HCT116 (cell line): Measurements from ENCODE around the gene TRIM56. TPM values are rescaled to one million over a fixed set of nuclear protein-coding genes. Genes with fewer than 3 reads are reported as not detected.

Source experiments
- ATAC-seq: fragments of 200-7000 bp; cut with Tn5 transposase; 2 replicates; pipeline ENCODE4 v1.9.1; 2020; ENCODE audit warnings: mild to moderate bottlenecking, moderate library complexity
- BruUV-seq: library from RNA; stranded (reverse); fragments of 400-500 nt; replicated peaks from 2 replicates; lab custom pipeline; 2021; lab: Mats Ljungman, UMichigan
- CTCF ChIA-PET: fragments of 300-600 bp; sonication (Branson Sonifier 250); formaldehyde crosslinking; loops from one replicate; lab custom pipeline; 2021; ENCODE audit warnings: antibody characterized with exemption; lab: Charles Lee
- POLR2A ChIA-PET: fragments of 300-600, 350-600 bp; sonication (Branson Sonifier 250); formaldehyde crosslinking; loops from one replicate; lab custom pipeline; 2021; ENCODE audit warnings: antibody characterized with exemption; lab: Charles Lee
- RAD21 ChIA-PET, 2 experiments: fragments of 300-600 bp; sonication (Branson Sonifier 250); formaldehyde crosslinking; loops; one replicate each; lab custom pipeline; 2023; ENCODE audit warnings: low total read pairs in 2 of 2; ENCODE audit not compliant: uncharacterized antibody in 2 of 2, unreplicated experiment in 2 of 2, low non-redundant PET in 1 of 2; lab: Charles Lee
- DNase-seq: peaks from one replicate; pipeline ENCODE4 v3.0.0-alpha.2; 2010; ENCODE audit warnings: low read depth, low spot score
- H2AFZ ChIP-seq: fragments of 200-600 bp; shearing (Covaris generic), sonication (generic); 2 replicates; pipeline ENCODE4 v1.6.1; 2017; ENCODE audit warnings: low read depth, mixed run types, mixed read lengths, antibody characterized with exemption, low read length; ENCODE audit not compliant: poor library complexity, severe bottlenecking
- H3K27ac ChIP-seq: 2 replicates; pipeline ENCODE4 v1.5.1; 2012; ENCODE audit warnings: low read depth, low read length
- H3K27me3 ChIP-seq: fragments of 200-600 bp; sonication (generic); 2 replicates; pipeline ENCODE4 v1.6.1; 2016; ENCODE audit warnings: mixed run types, low read length, mixed read lengths; ENCODE audit not compliant: insufficient read depth
- H3K36me3 ChIP-seq, 2 experiments: fragments of 200-500 bp in 1 of 2; fragments of 200-600 bp in 1 of 2; sonication (Bioruptor generic) in 1 of 2; sonication (generic) in 1 of 2; 2 replicates each; pipeline versions ENCODE4 v1.5.1 to v1.6.1; 2014 to 2016; ENCODE audit warnings: low read length in 2 of 2, inconsistent platforms in 1 of 2, mixed read lengths in 1 of 2, mixed run types in 1 of 2; ENCODE audit not compliant: insufficient read depth in 2 of 2, control insufficient read depth in 1 of 2
- H3K4me1 ChIP-seq, 2 experiments: fragments of 200-600 bp in 1 of 2; sonication (generic) in 1 of 2; 2 replicates each; pipeline versions ENCODE4 v1.5.1 to v1.6.1; 2012 to 2017; ENCODE audit warnings: low read length in 2 of 2, inconsistent platforms in 1 of 2, mild to moderate bottlenecking in 1 of 2, mixed read lengths in 1 of 2, mixed run types in 1 of 2, moderate library complexity in 1 of 2; ENCODE audit not compliant: insufficient read depth in 2 of 2, control insufficient read depth in 1 of 2
- H3K4me2 ChIP-seq: fragments of 200-600 bp; sonication (generic); 2 replicates; pipeline ENCODE4 v1.6.1; 2017; ENCODE audit warnings: mixed run types, low read length, mixed read lengths
- H3K4me3 ChIP-seq, 2 experiments: fragments of 200-600 bp in 1 of 2; sonication (generic) in 1 of 2; replicated peaks in 1 of 2; 2 replicates each; pipeline ENCODE4 v1.5.1; 2011 to 2016; ENCODE audit warnings: low read length in 2 of 2, control low read depth in 1 of 2, low read depth in 1 of 2, mild to moderate bottlenecking in 1 of 2, mixed read lengths in 1 of 2, mixed run types in 1 of 2
- H3K79me2 ChIP-seq: fragments of 200-600 bp; sonication (generic); 2 replicates; pipeline ENCODE4 v1.6.1; 2017; ENCODE audit warnings: mild to moderate bottlenecking, mixed run types, low read length, moderate library complexity, mixed read lengths; ENCODE audit not compliant: insufficient read depth
- H3K9ac ChIP-seq: fragments of 200-600 bp; sonication (generic); 2 replicates; pipeline ENCODE4 v1.6.1; 2016; ENCODE audit warnings: low read length, mixed read lengths
- H3K9me2 ChIP-seq: fragments of 200-600 bp; sonication (generic), shearing (Covaris generic); 2 replicates; pipeline ENCODE4 v1.6.1; 2017; ENCODE audit warnings: mixed run types, mild to moderate bottlenecking, moderate library complexity; ENCODE audit not compliant: insufficient read depth
- H3K9me3 ChIP-seq, 2 experiments: fragments of 200-500 bp in 1 of 2; fragments of 200-600 bp in 1 of 2; sonication (Bioruptor generic) in 1 of 2; sonication (generic) in 1 of 2; 2 replicates each; pipeline ENCODE4 v1.6.1; 2014 to 2017; ENCODE audit warnings: low read length in 2 of 2, mixed read lengths in 2 of 2, inconsistent platforms in 1 of 2, low read depth in 1 of 2, mild to moderate bottlenecking in 1 of 2, mixed run types in 1 of 2, moderate library complexity in 1 of 2; ENCODE audit not compliant: control insufficient read depth in 1 of 2, insufficient read depth in 1 of 2
- H4K20me1 ChIP-seq: fragments of 200-600 bp; sonication (generic), shearing (Covaris generic); 2 replicates; pipeline ENCODE4 v1.6.1; 2017; ENCODE audit warnings: mixed run types, mild to moderate bottlenecking, moderate library complexity; ENCODE audit not compliant: insufficient read depth
- ATF3 ChIP-seq: IDR thresholded peaks from 2 replicates; pipeline ENCODE4 v1.6.1; 2012
- CTCF ChIP-seq, 3 experiments: fragments of 200-600 bp in 1 of 3; sonication (generic) in 1 of 3; IDR thresholded peaks in 2 of 3; conservative IDR thresholded peaks in 1 of 3; 2 replicates each; pipeline ENCODE4 v1.5.1; 2012 to 2017; ENCODE audit warnings: low read depth in 2 of 3, low read length in 2 of 3, antibody characterized with exemption in 1 of 3, borderline replicate concordance in 1 of 3, control low read depth in 1 of 3, mild to moderate bottlenecking in 1 of 3, mixed read lengths in 1 of 3, mixed run types in 1 of 3, moderate library complexity in 1 of 3; ENCODE audit not compliant: insufficient read depth in 1 of 3
- ELF1 ChIP-seq: IDR thresholded peaks from 2 replicates; pipeline ENCODE4 v1.6.1; 2012; ENCODE audit warnings: low read depth, borderline replicate concordance
- FOSL1 ChIP-seq: IDR thresholded peaks from 2 replicates; pipeline ENCODE4 v1.6.1; 2012; ENCODE audit warnings: low read depth
- POLR2AphosphoS5 ChIP-seq: IDR thresholded peaks from 2 replicates; pipeline ENCODE4 v1.6.1; 2011; ENCODE audit warnings: mild to moderate bottlenecking, low read depth, low read length, moderate library complexity
- REST ChIP-seq: IDR thresholded peaks from 2 replicates; pipeline ENCODE4 v1.6.1; 2012; ENCODE audit warnings: low read depth
- SP1 ChIP-seq: IDR thresholded peaks from 2 replicates; pipeline ENCODE4 v1.6.1; 2012; ENCODE audit warnings: low read depth
- TCF7L2 ChIP-seq: IDR thresholded peaks from 2 replicates; pipeline ENCODE4 v1.7.0; 2011; ENCODE audit warnings: borderline replicate concordance, inconsistent platforms; ENCODE audit not compliant: insufficient read depth, insufficient read length; ENCODE audit errors: extremely low read depth
- ZBTB33 ChIP-seq: IDR thresholded peaks from 2 replicates; pipeline ENCODE4 v1.6.1; 2011; ENCODE audit warnings: mild to moderate bottlenecking, low read length, moderate library complexity; ENCODE audit not compliant: insufficient replicate concordance; ENCODE audit errors: extremely low read depth
- ZFX ChIP-seq: fragments of 450-650 bp; IDR thresholded peaks from 2 replicates; pipeline ENCODE4 v1.6.1; 2017
- intact Hi-C: fragments of 100-400 bp; cut with micrococcal nuclease; formaldehyde crosslinking; loops from 2 replicates; pipeline ENCODE4 v1.10.0; 2022
- total RNA-seq: library from RNA; stranded (reverse); gene quantifications from one replicate; pipeline ENCODE4 v1.2.1, GENCODE V29; 2021; ENCODE audit not compliant: unreplicated experiment

The TRIM56 gene
- total RNA-seq, 1 experiment from 2014 or later = 25.9 TPM

- no TSS peak for BruUV-seq
- Histone ChIP-seq H3K9me2 (no peaks in the 10 kb centered on the region), H3K4me3 (no peak overlapping the region), H3K4me1 (no peaks in the 10 kb centered on the region), H3K27ac (no peak overlapping the region), H3K79me2 (no peaks in the 10 kb centered on the region), H3K9me3 (no peaks in the 10 kb centered on the region), H2AFZ (no peak overlapping the region), H4K20me1 (no peaks in the 10 kb centered on the region), H3K9ac (no peak overlapping the region), H3K36me3 (no peaks in the 10 kb centered on the region), H3K27me3 (no peaks in the 10 kb centered on the region), H3K4me2 (no peak overlapping the region)
- ATAC-seq (no peak), DNase-seq (no peak)
- intact Hi-C loops = no loop called here
- CTCF ChIA-PET = no interaction called here
- TF ChIP-seq ZFX = no peak
- TF ChIP-seq ATF3 = no peak
- POLR2A ChIA-PET = no interaction called here
- RAD21 ChIA-PET = no interaction called here
Measured at GRCh38 chr7:101066141-101066832, 19.0 kb upstream of the TRIM56 start.

- ChIA-PET CTCF (interaction anchor here (2.1 kb wide), 1 partner anchor 11 kb away, joined by 7 read pairs; no protein-coding TSS in a partner anchor), RAD21 (no interaction called here)
- TF ChIP-seq ZBTB33 (no peak), FOSL1 (no peak), TCF7L2 (no peak), ATF3 (no peak), ZFX (no peak), REST (no peak), SP1 (no peak), CTCF (IDR thresholded peaks at IDR 0.05 in 2 of 3, conservative IDR thresholded peaks at IDR 0.05 in 1 of 3; ENCODE audit: borderline replicate concordance in 1 of 3, insufficient read depth in 1 of 3, low read depth in 2 of 3, low read length in 2 of 3) (no peak), ELF1 (no peak), POLR2AphosphoS5 (no peak)
Measured at GRCh38 chr7:101066833-101067177, 18.5 kb upstream of the TRIM56 start.

More at GRCh38 chr7:101066833-101067177, 18.5 kb upstream of the TRIM56 start:
- no peaks in the 10 kb centered on the region for H3K79me2 ChIP-seq
- H3K27ac ChIP-seq = no peak overlapping the region
- intact Hi-C loops = no loop called here
- POLR2A ChIA-PET = no interaction called here
- no peaks in the 10 kb centered on the region for H3K4me1 ChIP-seq
- no peak overlapping the region for H3K4me3 ChIP-seq
- H3K9me2 ChIP-seq = no peaks in the 10 kb centered on the region
- no peaks in the 10 kb centered on the region for H3K36me3 ChIP-seq
- no peaks in the 10 kb centered on the region for H4K20me1 ChIP-seq
- H3K27me3 ChIP-seq = no peaks in the 10 kb centered on the region
- H3K4me2 ChIP-seq = no peak overlapping the region
- ATAC-seq (no peak), DNase-seq (no peak)
- no TSS peak for BruUV-seq
- H3K9ac ChIP-seq = no peak overlapping the region
- H3K9me3 ChIP-seq = no peaks in the 10 kb centered on the region
- H2AFZ ChIP-seq = no peak overlapping the region
